ENCODE data around the gene POLR2L.

The POLR2L gene

GRCh38 chr11:887589-887988 lies 45.3 kb upstream of the POLR2L start:
- Histone ChIP-seq H3K27me3 (replicated peaks; ENCODE audit: control insufficient read depth, insufficient read depth, low read length) (no peaks in the 10 kb centered on the region), H3K36me3 (ENCODE audit: control insufficient read depth, insufficient read depth, low read length) (peaks cover 10% of the 10 kb centered on the region), H3K4me3 (replicated peaks; ENCODE audit: low read depth, low read length) (no peak overlapping the region)
- no peak for TF ChIP-seq CTCF (IDR thresholded peaks at IDR 0.05; ENCODE audit: insufficient read depth, low read length, poor library complexity, severe bottlenecking)
- no peak for DNase-seq (ENCODE audit: extremely low read depth, insufficient read length)

DNA sequence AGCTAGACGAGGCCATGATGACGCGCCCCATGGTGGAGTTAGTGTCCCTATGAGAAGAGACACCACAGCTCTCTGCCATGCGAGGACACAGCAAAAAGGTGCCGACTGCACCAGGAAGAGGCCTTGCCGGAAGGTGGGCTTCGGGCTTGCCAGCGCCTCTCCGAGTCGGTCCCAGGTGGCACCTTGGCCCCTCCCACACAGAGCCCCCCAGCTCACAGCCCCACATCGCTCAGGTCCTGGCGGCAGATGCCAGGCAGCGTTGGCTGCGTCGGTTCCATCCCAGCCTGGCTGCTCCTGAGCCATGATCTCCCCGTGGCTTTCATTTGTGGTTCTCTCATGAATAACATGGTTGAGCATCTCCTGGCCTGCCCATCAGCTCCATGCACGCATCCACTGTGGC lies 44.2 kb upstream of the POLR2L start:
- Histone ChIP-seq H3K4me3 (replicated peaks; ENCODE audit: low read depth, low read length) (no peak overlapping the region), H3K36me3 (ENCODE audit: control insufficient read depth, insufficient read depth, low read length) (peaks cover 10% of the 10 kb centered on the region), H3K27me3 (replicated peaks; ENCODE audit: control insufficient read depth, insufficient read depth, low read length) (no peaks in the 10 kb centered on the region)
- DNase-seq (ENCODE audit: extremely low read depth, insufficient read length) = no peak
- TF ChIP-seq CTCF (IDR thresholded peaks at IDR 0.05; ENCODE audit: insufficient read depth, low read length, poor library complexity, severe bottlenecking) = no peak

GRCh38 chr11:884578-885070 lies 42.3 kb upstream of the POLR2L start:
- Histone ChIP-seq H3K36me3 (ENCODE audit: control insufficient read depth, insufficient read depth, low read length) (peaks cover 13% of the 10 kb centered on the region), H3K27me3 (replicated peaks; ENCODE audit: control insufficient read depth, insufficient read depth, low read length) (no peaks in the 10 kb centered on the region), H3K4me3 (replicated peaks; ENCODE audit: low read depth, low read length) (no peak overlapping the region)
- no peak for DNase-seq (ENCODE audit: extremely low read depth, insufficient read length)
- no peak for TF ChIP-seq CTCF (IDR thresholded peaks at IDR 0.05; ENCODE audit: insufficient read depth, low read length, poor library complexity, severe bottlenecking)

GRCh38 chr11:883527-883926 lies 41.2 kb upstream of the POLR2L start:
- TF ChIP-seq CTCF (IDR thresholded peaks at IDR 0.05; ENCODE audit: insufficient read depth, low read length, poor library complexity, severe bottlenecking) = no peak
- Histone ChIP-seq H3K36me3 (ENCODE audit: control insufficient read depth, insufficient read depth, low read length) (peaks cover 15% of the 10 kb centered on the region), H3K4me3 (replicated peaks; ENCODE audit: low read depth, low read length) (no peak overlapping the region), H3K27me3 (replicated peaks; ENCODE audit: control insufficient read depth, insufficient read depth, low read length) (no peaks in the 10 kb centered on the region)
- DNase-seq (ENCODE audit: extremely low read depth, insufficient read length) = no peak

GRCh38 chr11:882596-882995 lies 40.3 kb upstream of the POLR2L start:
- no peak for TF ChIP-seq CTCF (IDR thresholded peaks at IDR 0.05; ENCODE audit: insufficient read depth, low read length, poor library complexity, severe bottlenecking)
- peaks cover 14% of the 10 kb centered on the region for H3K36me3 ChIP-seq (ENCODE audit: control insufficient read depth, insufficient read depth, low read length)
- no peak overlapping the region for H3K4me3 ChIP-seq (replicated peaks; ENCODE audit: low read depth, low read length)
- no peaks in the 10 kb centered on the region for H3K27me3 ChIP-seq (replicated peaks; ENCODE audit: control insufficient read depth, insufficient read depth, low read length)
- no peak for DNase-seq (ENCODE audit: extremely low read depth, insufficient read length)

GRCh38 chr11:880447-880846 lies 38.1 kb upstream of the POLR2L start:
- no peak for TF ChIP-seq CTCF (IDR thresholded peaks at IDR 0.05; ENCODE audit: insufficient read depth, low read length, poor library complexity, severe bottlenecking)
- no peak for DNase-seq (ENCODE audit: extremely low read depth, insufficient read length)

More at GRCh38 chr11:880447-880846, 38.1 kb upstream of the POLR2L start:
- Histone ChIP-seq H3K36me3 (ENCODE audit: control insufficient read depth, insufficient read depth, low read length) (peaks cover 11% of the 10 kb centered on the region), H3K4me3 (replicated peaks; ENCODE audit: low read depth, low read length) (no peak overlapping the region), H3K27me3 (replicated peaks; ENCODE audit: control insufficient read depth, insufficient read depth, low read length) (no peaks in the 10 kb centered on the region)

Measured in GM06990 (cell line).